OCI-LY7 (cell line): Measurements from ENCODE around the gene ZNF771.

Experiments
- CTCF ChIP-seq: fragments of 200-600 bp; sonication (generic); conservative IDR thresholded peaks from 2 replicates; pipeline ENCODE4 v1.5.1; 2014; ENCODE audit warnings: mild to moderate bottlenecking, antibody characterized with exemption, low read length, moderate library complexity, mixed read lengths
- EZH2phosphoT487 ChIP-seq: fragments of 200-600 bp; sonication (generic); IDR thresholded peaks from 2 replicates; pipeline ENCODE4 v1.6.1; 2018; ENCODE audit warnings: low read depth, borderline replicate concordance, mild to moderate bottlenecking, mixed run types, antibody characterized with exemption, low read length, moderate library complexity, mixed read lengths

GRCh38 chr16:30416624-30417528, 9.5 kb downstream of the ZNF771 start:
- TF ChIP-seq EZH2phosphoT487, result no peak
- no peak for TF ChIP-seq CTCF
